ENCODE results near the gene DNAJB14. TPM values are rescaled to one million over a fixed set of nuclear protein-coding genes. Genes with fewer than 3 reads are reported as not detected.

DNAJB14 gene
- total RNA-seq, 1 experiment from 2014 or later: 41.0 TPM

DNA sequence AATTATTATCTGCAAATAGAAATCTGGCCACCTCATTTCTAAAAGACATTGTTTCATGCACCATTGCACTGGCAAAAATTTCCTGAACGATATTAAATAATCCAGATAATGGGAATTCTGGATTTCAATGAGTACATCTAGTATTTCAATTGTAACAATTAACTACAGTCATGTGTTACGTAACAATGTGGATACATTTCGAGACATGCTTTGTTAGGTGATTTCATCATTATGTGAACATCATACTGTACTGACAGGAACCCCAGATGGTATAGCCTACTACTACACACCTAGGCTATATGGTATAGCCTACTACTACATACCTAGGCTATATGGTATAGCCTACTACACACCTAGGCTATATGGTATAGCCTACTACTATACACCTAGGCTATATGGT lies 67.0 kb downstream of the DNAJB14 start:
- Histone ChIP-seq H3K4me1 (ENCODE audit: insufficient read depth, low read length) (no peaks in the 10 kb centered on the region), H4K8ac (replicated peaks; ENCODE audit: insufficient read length, low read depth, low read length) (no peak overlapping the region), H3K9ac (ENCODE audit: extremely low read depth, insufficient read length, low read length) (no peak overlapping the region), H2AFZ (ENCODE audit: low read length) (no peak overlapping the region), H3K27ac (ENCODE audit: insufficient read length, low read depth, low read length) (no peak overlapping the region), H3K23me2 (ENCODE audit: insufficient read length, low read depth, low read length, poor library complexity, severe bottlenecking) (no peaks in the 10 kb centered on the region), H3K56ac (ENCODE audit: insufficient read length, low read depth, low read length) (no peak overlapping the region), H3T11ph (ENCODE audit: low read length) (no peak overlapping the region), H3K79me2 (ENCODE audit: insufficient read depth, low read length) (no peaks in the 10 kb centered on the region), H4K91ac (ENCODE audit: insufficient read length, low read depth, low read length) (no peak overlapping the region), H3K79me1 (ENCODE audit: insufficient read depth, low read depth, low read length, poor library complexity, severe bottlenecking) (no peaks in the 10 kb centered on the region), H2BK15ac (ENCODE audit: low read depth, low read length) (no peak overlapping the region), H2BK20ac (ENCODE audit: low read depth, low read length, poor library complexity, severe bottlenecking) (no peak overlapping the region), H3K14ac (ENCODE audit: insufficient read depth, low read length) (no peak overlapping the region), H2BK120ac (ENCODE audit: low read depth, low read length, poor library complexity, severe bottlenecking) (no peak overlapping the region), H3K23ac (ENCODE audit: insufficient read length, low read depth, low read length) (no peak overlapping the region), H3K4ac (ENCODE audit: low read depth, low read length) (no peak overlapping the region), H4K20me1 (ENCODE audit: control insufficient read depth, insufficient read depth, insufficient read length) (no peaks in the 10 kb centered on the region), H2BK12ac (ENCODE audit: insufficient read length, low read depth, low read length) (no peak overlapping the region), H3K18ac (ENCODE audit: insufficient read length, low read depth, low read length) (no peak overlapping the region), H3K27me3 (ENCODE audit: insufficient read depth, low read length) (no peaks in the 10 kb centered on the region), H3K4me2 (ENCODE audit: insufficient read depth, insufficient read length, low read length) (no peak overlapping the region), H2AK5ac (ENCODE audit: insufficient read length, low read length) (no peak overlapping the region), H2BK5ac (ENCODE audit: insufficient read length, low read length) (no peak overlapping the region), H3K9me3 (ENCODE audit: control insufficient read depth, low read depth, low read length) (no peaks in the 10 kb centered on the region), H4K5ac (ENCODE audit: insufficient read length, low read depth, low read length) (no peak overlapping the region)
- Mint-ChIP-seq H3K27me3 (ENCODE audit: low read depth) (no peaks in the 10 kb centered on the region; the same call in 1 of the 2 replicates), H3K4me3 (no peak overlapping the region), H3K9me3 (no peaks in the 10 kb centered on the region), H3K27ac (no peak overlapping the region), H3K4me1 (no peaks in the 10 kb centered on the region), H3K36me3 (ENCODE audit: insufficient read depth in 1 of 3, low read depth in 3 of 3) (peaks cover 3 to 18% (median 15%) of the 10 kb centered on the region in 3 experiments; a peak in 5 of 7 replicates)
- DNase-seq: no peak
- no CpG with 5 or more reads among the region's 3 CpGs for WGBS (ENCODE audit: extremely low coverage, insufficient read length, low lambda C conversion rate)
- TF ChIP-seq, protein P1, sequence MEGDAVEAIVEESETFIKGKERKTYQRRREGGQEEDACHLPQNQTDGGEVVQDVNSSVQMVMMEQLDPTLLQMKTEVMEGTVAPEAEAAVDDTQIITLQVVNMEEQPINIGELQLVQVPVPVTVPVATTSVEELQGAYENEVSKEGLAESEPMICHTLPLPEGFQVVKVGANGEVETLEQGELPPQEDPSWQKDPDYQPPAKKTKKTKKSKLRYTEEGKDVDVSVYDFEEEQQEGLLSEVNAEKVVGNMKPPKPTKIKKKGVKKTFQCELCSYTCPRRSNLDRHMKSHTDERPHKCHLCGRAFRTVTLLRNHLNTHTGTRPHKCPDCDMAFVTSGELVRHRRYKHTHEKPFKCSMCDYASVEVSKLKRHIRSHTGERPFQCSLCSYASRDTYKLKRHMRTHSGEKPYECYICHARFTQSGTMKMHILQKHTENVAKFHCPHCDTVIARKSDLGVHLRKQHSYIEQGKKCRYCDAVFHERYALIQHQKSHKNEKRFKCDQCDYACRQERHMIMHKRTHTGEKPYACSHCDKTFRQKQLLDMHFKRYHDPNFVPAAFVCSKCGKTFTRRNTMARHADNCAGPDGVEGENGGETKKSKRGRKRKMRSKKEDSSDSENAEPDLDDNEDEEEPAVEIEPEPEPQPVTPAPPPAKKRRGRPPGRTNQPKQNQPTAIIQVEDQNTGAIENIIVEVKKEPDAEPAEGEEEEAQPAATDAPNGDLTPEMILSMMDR (conservative IDR thresholded peaks at IDR 0.05): no peak
